Measurements from ENCODE around the gene ETV6. TPM values are rescaled to one million over a fixed set of nuclear protein-coding genes. Genes with fewer than 3 reads are reported as not detected.

The ETV6 gene
- total and polyA plus RNA-seq, 2 of the 8 experiments (the other 6 are each of a cell fraction or from before 2014, with no cell fraction given): 5.5 to 23.9 TPM

GRCh38 chr12:11901701-11902524 is 252.4 kb downstream of the ETV6 start:
- Histone ChIP-seq H3K9me3 (ENCODE audit: insufficient read depth in 2 of 2, low read depth in 1 of 2, low read length in 1 of 2) (peaks cover 0 to 2% of the 10 kb centered on the region in 2 experiments; a peak in 1 of 4 replicates), H4K8ac (ENCODE audit: extremely low read depth, insufficient read depth, low read length) (no peak overlapping the region), H3K23me2 (ENCODE audit: low read depth, low read length) (no peaks in the 10 kb centered on the region), H3K79me2 (ENCODE audit: control insufficient read depth in 1 of 2, insufficient read depth in 2 of 2, low read length in 2 of 2) (no peaks in the 10 kb centered on the region), H3K27me3 (replicated peaks in 1 of 4; ENCODE audit: control insufficient read depth in 3 of 4, extremely low read depth in 1 of 4, insufficient read depth in 3 of 4, low read length in 3 of 4) (no peaks in the 10 kb centered on the region), H2BK12ac (ENCODE audit: low read depth, low read length) (no peak overlapping the region), H2BK5ac (ENCODE audit: low read depth, low read length) (no peak overlapping the region), H2AK5ac (ENCODE audit: low read depth, low read length) (no peak overlapping the region), H4K20me1 (replicated peaks in 1 of 2; ENCODE audit: control insufficient read depth in 1 of 2, insufficient read depth in 2 of 2, low read length in 2 of 2) (no peaks in the 10 kb centered on the region), H3K4me3 (ENCODE audit: extremely low read depth in 1 of 4, insufficient read depth in 2 of 4, low read depth in 3 of 4, low read length in 4 of 4) (no peak overlapping the region), H2BK20ac (ENCODE audit: low read length) (no peak overlapping the region), H4K91ac (replicated peaks; ENCODE audit: insufficient read length, low read length) (no peak overlapping the region), H2BK120ac (replicated peaks; ENCODE audit: low read depth, low read length) (no peak overlapping the region), H3K4me1 (replicated peaks in 1 of 4; ENCODE audit: control insufficient read depth in 3 of 4, insufficient read depth in 4 of 4, low read length in 3 of 4) (peaks cover 0 to 3% (median 0%) of the 10 kb centered on the region in 4 experiments; a peak in 1 of 7 replicates), H3K56ac (replicated peaks; ENCODE audit: insufficient read length, low read depth, low read length) (no peak overlapping the region), H3K4me2 (ENCODE audit: insufficient read depth in 1 of 2, low read depth in 2 of 2, low read length in 2 of 2) (no peak overlapping the region), H2BK15ac (ENCODE audit: low read length) (no peak overlapping the region), H3K79me1 (ENCODE audit: low read depth, low read length) (no peaks in the 10 kb centered on the region), H4K5ac (ENCODE audit: insufficient read length, low read depth, low read length) (no peak overlapping the region), H3K23ac (ENCODE audit: insufficient read length) (no peak overlapping the region), H3K14ac (ENCODE audit: insufficient read length) (no peak overlapping the region), H3K9ac (replicated peaks in 1 of 4; ENCODE audit: extremely low read depth in 1 of 4, low read depth in 3 of 4, low read length in 3 of 4) (no peak overlapping the region), H3K36me3 (ENCODE audit: control insufficient read depth in 2 of 4, insufficient read depth in 4 of 4, low read length in 3 of 4) (no peaks in the 10 kb centered on the region), H3K4ac (replicated peaks; ENCODE audit: insufficient read length, low read depth, low read length) (no peak overlapping the region), H3K18ac (ENCODE audit: extremely low read depth, low read length) (no peak overlapping the region), H2AFZ (ENCODE audit: low read length) (no peak overlapping the region), H3K27ac (ENCODE audit: low read depth, low read length) (no peak overlapping the region)
- WGBS, 2 experiments (ENCODE audit: extremely low coverage in 1 of 2, insufficient coverage in 1 of 2, insufficient read length in 1 of 2, insufficient replicate concordance in 2 of 2, low coverage in 1 of 2, low lambda C conversion rate in 2 of 2, missing lambda C conversion rate in 1 of 2): 91% methylated on average over 9 of the region's 9 CpGs; no CpG with 5 or more reads in 1 of the 2 experiments
- ChIA-PET CTCF (ENCODE audit: partially characterized antibody) (no interaction called here), POLR2A (ENCODE audit: partially characterized antibody) (no interaction called here)
- no peak for FAIRE-seq
- no peak for DNase-seq (ENCODE audit: low read depth in 1 of 2, low spot score in 2 of 2)
- TF ChIP-seq NRF1 (IDR thresholded peaks at IDR 0.05; ENCODE audit: low read depth, low read length) (no peak), HDAC6 (IDR thresholded peaks at IDR 0.05; ENCODE audit: low read depth, low read length) (no peak), SP4 (IDR thresholded peaks at IDR 0.05; ENCODE audit: low read length) (no peak), SIRT6 (IDR thresholded peaks at IDR 0.05; ENCODE audit: low read length) (no peak), TAF7 (optimal IDR thresholded peaks at IDR 0.05; ENCODE audit: borderline replicate concordance, low read depth, low read length) (no peak), CTBP2 (IDR thresholded peaks at IDR 0.05; ENCODE audit: borderline replicate concordance, insufficient read depth, insufficient read length, low read length) (no peak), SUZ12 (IDR thresholded peaks at IDR 0.05; ENCODE audit: low read length) (no peak), SAP30 (IDR thresholded peaks at IDR 0.05; ENCODE audit: insufficient read depth, insufficient replicate concordance, low read length) (no peak), GTF2F1 (IDR thresholded peaks at IDR 0.05; ENCODE audit: borderline replicate concordance, low read depth, low read length) (no peak), TAF1 (IDR thresholded peaks at IDR 0.05; ENCODE audit: low read depth, low read length) (no peak), KDM4A (IDR thresholded peaks at IDR 0.05; ENCODE audit: low read depth, low read length, severe bottlenecking) (no peak), CBX5 (IDR thresholded peaks at IDR 0.05; ENCODE audit: low read depth, low read length) (no peak)

Data from H1 (cell line).